CD14-positive monocyte (primary cell): ENCODE measurements around the gene EGR1. TPM values are rescaled to one million over a fixed set of nuclear protein-coding genes. Genes with fewer than 3 reads are reported as not detected.

Experiments used
- DNase-seq, 3 donors: peaks; one replicate each; pipeline ENCODE4 v3.0.0-alpha.2; 2011 to 2022
- H2AFZ ChIP-seq: 2 replicates; pipeline ENCODE4 v1.6.0; 2012; ENCODE audit warnings: mild to moderate bottlenecking, low read depth, low read length, inconsistent platforms; ENCODE audit not compliant: insufficient read depth, poor library complexity, severe bottlenecking
- H3K27ac ChIP-seq, 2 donors: 1 replicate in 1 of 2; 2 replicates in 1 of 2; pipeline ENCODE4 v1.5.1; 2012 to 2013; ENCODE audit warnings: low read length in 2 of 2, control low read depth in 1 of 2, inconsistent platforms in 1 of 2, low read depth in 1 of 2, mild to moderate bottlenecking in 1 of 2
- H3K27me3 ChIP-seq, 2 donors: one replicate each; pipeline versions ENCODE4 v1.6.0 to v1.6.1; 2011 to 2013; ENCODE audit warnings: low read length in 2 of 2; ENCODE audit not compliant: control insufficient read depth in 2 of 2, insufficient read depth in 2 of 2
- H3K36me3 ChIP-seq, 2 donors: replicated peaks in 1 of 2; 1 replicate in 1 of 2; 2 replicates in 1 of 2; pipeline versions ENCODE4 v1.5.1 to v1.6.1; 2012 to 2013; ENCODE audit warnings: low read length in 2 of 2, control low read depth in 1 of 2, inconsistent platforms in 1 of 2, mild to moderate bottlenecking in 1 of 2; ENCODE audit not compliant: insufficient read depth in 2 of 2, control insufficient read depth in 1 of 2
- H3K4me1 ChIP-seq, 2 donors: 1 replicate in 1 of 2; 2 replicates in 1 of 2; pipeline versions ENCODE4 v1.5.1 to v1.6.1; 2012 to 2013; ENCODE audit warnings: low read length in 2 of 2, control low read depth in 1 of 2, inconsistent platforms in 1 of 2, mild to moderate bottlenecking in 1 of 2, moderate library complexity in 1 of 2; ENCODE audit not compliant: insufficient read depth in 2 of 2, control insufficient read depth in 1 of 2
- H3K4me2 ChIP-seq: replicated peaks from 2 replicates; pipeline ENCODE3; 2012; ENCODE audit warnings: low read length, moderate library complexity, mild to moderate bottlenecking; ENCODE audit not compliant: poor library complexity, severe bottlenecking; ENCODE audit errors: extremely low read depth
- H3K4me3 ChIP-seq, 3 experiments: fragments of 200-600 bp in 1 of 3; sonication (generic) in 1 of 3; replicated peaks in 1 of 3; 1 replicate in 2 of 3; 2 replicates in 1 of 3; pipeline ENCODE4 v1.5.1; 2011 to 2013; ENCODE audit warnings: low read length in 3 of 3, mild to moderate bottlenecking in 3 of 3, control low read depth in 2 of 3, low read depth in 2 of 3, inconsistent platforms in 1 of 3, moderate library complexity in 1 of 3
- H3K79me2 ChIP-seq: 2 replicates; pipeline ENCODE4 v1.6.0; 2012; ENCODE audit warnings: mild to moderate bottlenecking, control low read depth, inconsistent platforms, low read length, moderate library complexity; ENCODE audit not compliant: insufficient read depth
- H3K9ac ChIP-seq: 2 replicates; pipeline ENCODE4 v1.6.0; 2017; ENCODE audit warnings: low read length, mild to moderate bottlenecking; ENCODE audit not compliant: insufficient read depth, poor library complexity, severe bottlenecking
- H3K9me3 ChIP-seq, 2 donors: replicated peaks in 1 of 2; 1 replicate in 1 of 2; 2 replicates in 1 of 2; pipeline versions ENCODE4 v1.5.1 to v1.6.1; 2012 to 2013; ENCODE audit warnings: low read length in 2 of 2, control low read depth in 1 of 2; ENCODE audit not compliant: control insufficient read depth in 1 of 2, insufficient read depth in 1 of 2
- H4K20me1 ChIP-seq: 2 replicates; pipeline ENCODE4 v1.6.0; 2012; ENCODE audit warnings: mild to moderate bottlenecking, low read length, control low read depth, moderate library complexity; ENCODE audit not compliant: insufficient read depth
- H3K27ac Mint-ChIP-seq, 7 donors: one replicate each; pipeline ENCODE4 v1.8.0; 2020; ENCODE audit warnings: mild to moderate bottlenecking in 7 of 7, mixed read lengths in 7 of 7, moderate library complexity in 6 of 7, inconsistent platforms in 2 of 7
- H3K27me3 Mint-ChIP-seq, 3 donors: one replicate each; pipeline ENCODE4 v1.8.0; 2021 to 2022; ENCODE audit warnings: low read depth in 3 of 3, mild to moderate bottlenecking in 3 of 3, mixed read lengths in 3 of 3, moderate library complexity in 3 of 3, inconsistent platforms in 1 of 3
- H3K36me3 Mint-ChIP-seq, 2 donors: one replicate each; pipeline ENCODE4 v1.8.0; 2020; ENCODE audit warnings: mixed read lengths in 2 of 2, inconsistent platforms in 1 of 2, mild to moderate bottlenecking in 1 of 2
- H3K4me1 Mint-ChIP-seq: one replicate; pipeline ENCODE4 v1.8.0; 2020; ENCODE audit warnings: mild to moderate bottlenecking, mixed read lengths
- H3K4me3 Mint-ChIP-seq, 2 donors: one replicate each; pipeline ENCODE4 v1.8.0; 2020; ENCODE audit warnings: mild to moderate bottlenecking in 2 of 2, mixed read lengths in 2 of 2, moderate library complexity in 1 of 2
- H3K9me3 Mint-ChIP-seq, 7 donors: one replicate each; pipeline ENCODE4 v1.8.0; 2020 to 2022; ENCODE audit warnings: mixed read lengths in 7 of 7, mild to moderate bottlenecking in 6 of 7, moderate library complexity in 6 of 7, inconsistent platforms in 2 of 7
- CTCF ChIP-seq: fragments of 200-600 bp; IDR thresholded peaks from one replicate; pipeline ENCODE4 v1.8.0; 2022; ENCODE audit warnings: antibody characterized with exemption, mild to moderate bottlenecking
- WGBS: methylation state at CpG from one replicate; pipeline ENCODE4 v1.1.5; 2013; ENCODE audit warnings: missing lambda C conversion rate; ENCODE audit not compliant: insufficient coverage; 5-methylcytosine and 5-hydroxymethylcytosine counted together
- intact Hi-C, 2 donors: fragments of 100-400 bp; cut with micrococcal nuclease; formaldehyde crosslinking; loops; one replicate each; pipeline versions ENCODE4 v1.15.0 to v1.15.1; 2023
- polyA plus RNA-seq, 3 donors: library from polyadenylated mRNA; depleted of rRNA in 1 of 3; unstranded in 2 of 3; stranded (reverse) in 1 of 3; fragments of 300-500 nt in 2 of 3; fragments of >200 nt in 1 of 3; fragmentation: Illumina TruSeq in 2 of 3; gene quantifications; 1 replicate in 2 of 3; 2 replicates in 1 of 3; pipeline ENCODE4 v1.2.3, GENCODE V29; 2012 to 2021

Gene EGR1
- polyA plus RNA-seq, 3 donors, result 8.4 to 105 (median 16.9) TPM

GRCh38 chr5:138463419-138464007, 1.8 kb upstream of the EGR1 start:
- H3K4me3 ChIP-seq, result peak overlapping the region; percentile 53 to 87 (median 76)
- H3K4me1 ChIP-seq, result peaks cover 48 to 61% of the 10 kb centered on the region in 2 donors
- Mint-ChIP-seq H3K27ac (peak overlapping the region; percentile 45 to 95 (median 89)), H3K36me3 (peaks cover 21 to 22% of the 10 kb centered on the region in 2 donors), H3K27me3 (peaks cover 18 to 28% (median 28%) of the 10 kb centered on the region in 3 donors), H3K4me3 (peak overlapping the region; percentile 85 to 91), H3K4me1 (peaks cover 45% of the 10 kb centered on the region), H3K9me3 (peaks cover 0 to 15% (median 5%) of the 10 kb centered on the region in 7 donors)
- peak overlapping the region; percentile 94 for H3K4me2 ChIP-seq
- WGBS, result 41% methylated on average over 8 of the region's 21 CpGs
- peaks cover 3 to 21% of the 10 kb centered on the region in 2 donors for H3K27me3 ChIP-seq
- DNase-seq, result no peak
- H3K79me2 ChIP-seq, result no peaks in the 10 kb centered on the region
- no peaks in the 10 kb centered on the region for H3K36me3 ChIP-seq
- no peak for TF ChIP-seq CTCF
- no peaks in the 10 kb centered on the region for H3K9me3 ChIP-seq
- H4K20me1 ChIP-seq, result peaks cover 23% of the 10 kb centered on the region
- H3K9ac ChIP-seq, result peak overlapping the region; percentile 77
- H2AFZ ChIP-seq, result peak overlapping the region; percentile 97
- peak overlapping the region; percentile 91 to 96 for H3K27ac ChIP-seq
- intact Hi-C loops, result loop anchor here (2.0 to 10.0 kb wide), 3 partner anchors 29 to 81 kb away; partner anchors contain the start of gene ETF1 (in 2 of the 2)

- no peaks in the 10 kb centered on the region for H3K9me3 ChIP-seq
- WGBS, result under 1% methylated on average over 31 of the region's 34 CpGs
- H3K9me3 Mint-ChIP-seq, result peaks cover 0 to 15% (median 5%) of the 10 kb centered on the region in 7 donors
- peak overlapping the region; percentile 85 to 92 for H3K4me3 Mint-ChIP-seq
- H3K4me2 ChIP-seq, result peak overlapping the region; percentile 94
- peak; percentile 99 for TF ChIP-seq CTCF
- peaks cover 20 to 28% (median 28%) of the 10 kb centered on the region in 3 donors for H3K27me3 Mint-ChIP-seq
- no peaks in the 10 kb centered on the region for H3K36me3 ChIP-seq
- peak overlapping the region; percentile 91 to 96 for H3K27ac ChIP-seq
- peak overlapping the region; percentile 97 for H2AFZ ChIP-seq
- peak overlapping the region; percentile 77 for H3K9ac ChIP-seq
- peak overlapping the region; percentile 89 to 97 (median 93) for H3K27ac Mint-ChIP-seq
- H3K36me3 Mint-ChIP-seq, result peaks cover 21 to 23% of the 10 kb centered on the region in 2 donors
- H3K4me3 ChIP-seq, result peak overlapping the region; percentile 76 to 87 (median 78)
- H3K27me3 ChIP-seq, result peaks cover 3 to 21% of the 10 kb centered on the region in 2 donors
- peaks cover 43 to 56% of the 10 kb centered on the region in 2 donors for H3K4me1 ChIP-seq
- H3K4me1 Mint-ChIP-seq, result peaks cover 40% of the 10 kb centered on the region
- peak; percentile 91 to 95 (median 94) for DNase-seq
- intact Hi-C loops, result loop anchor here (2.0 to 10.0 kb wide), 3 partner anchors 29 to 81 kb away; partner anchors contain the start of gene ETF1 (in 2 of the 2)
- H4K20me1 ChIP-seq, result peaks cover 23% of the 10 kb centered on the region
- H3K79me2 ChIP-seq, result no peaks in the 10 kb centered on the region
Measured at GRCh38 chr5:138464008-138464387, 1.3 kb upstream of the EGR1 start.
